ENCODE data around the gene TNC. TPM values are rescaled to one million over a fixed set of nuclear protein-coding genes. Genes with fewer than 3 reads are reported as not detected.

The TNC gene
- total and polyA plus RNA-seq, 8 donors = 0.31 to 12.5 (median 1.4) TPM

DNA sequence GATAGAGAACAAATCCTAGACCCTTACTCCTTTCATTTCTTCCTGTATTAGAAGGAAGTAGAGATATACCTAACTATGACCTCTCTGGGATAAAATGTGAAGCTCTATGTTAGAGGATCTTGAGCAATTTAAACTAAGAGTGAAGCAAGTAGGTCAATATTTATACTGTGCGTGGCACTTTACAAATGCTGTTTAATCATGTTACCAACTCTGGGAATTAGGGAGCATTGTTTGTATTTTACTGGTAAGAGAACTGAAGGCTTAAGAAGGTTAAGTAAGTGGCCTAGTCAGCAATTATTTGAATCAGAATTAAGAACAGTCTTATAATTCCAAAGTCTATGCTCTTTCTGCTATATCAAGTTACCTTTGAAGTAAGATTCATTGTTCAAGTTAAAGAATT lies 12.0 kb downstream of the TNC start:
- ATAC-seq (peak; percentile 79 to 87 (median 84)), DNase-seq (no peak), FAIRE-seq (no peak)
- intact Hi-C loops (cut with DNase I) = no loop called here
- Histone ChIP-seq H3K4me3 (no peak overlapping the region), H3K27me3 (no peaks in the 10 kb centered on the region), H3K4me1 (peaks cover 0 to 36% (median 6%) of the 10 kb centered on the region in 3 donors), H3K9me3 (no peaks in the 10 kb centered on the region), H3K27ac (peak overlapping the region in 2 of 4 donors; percentile 57 to 73), H3K36me3 (no peaks in the 10 kb centered on the region)
- 14 to 19% methylated on average over 1 of the region's 1 CpG for WGBS, 2 donors
- TF ChIP-seq, protein P1, sequence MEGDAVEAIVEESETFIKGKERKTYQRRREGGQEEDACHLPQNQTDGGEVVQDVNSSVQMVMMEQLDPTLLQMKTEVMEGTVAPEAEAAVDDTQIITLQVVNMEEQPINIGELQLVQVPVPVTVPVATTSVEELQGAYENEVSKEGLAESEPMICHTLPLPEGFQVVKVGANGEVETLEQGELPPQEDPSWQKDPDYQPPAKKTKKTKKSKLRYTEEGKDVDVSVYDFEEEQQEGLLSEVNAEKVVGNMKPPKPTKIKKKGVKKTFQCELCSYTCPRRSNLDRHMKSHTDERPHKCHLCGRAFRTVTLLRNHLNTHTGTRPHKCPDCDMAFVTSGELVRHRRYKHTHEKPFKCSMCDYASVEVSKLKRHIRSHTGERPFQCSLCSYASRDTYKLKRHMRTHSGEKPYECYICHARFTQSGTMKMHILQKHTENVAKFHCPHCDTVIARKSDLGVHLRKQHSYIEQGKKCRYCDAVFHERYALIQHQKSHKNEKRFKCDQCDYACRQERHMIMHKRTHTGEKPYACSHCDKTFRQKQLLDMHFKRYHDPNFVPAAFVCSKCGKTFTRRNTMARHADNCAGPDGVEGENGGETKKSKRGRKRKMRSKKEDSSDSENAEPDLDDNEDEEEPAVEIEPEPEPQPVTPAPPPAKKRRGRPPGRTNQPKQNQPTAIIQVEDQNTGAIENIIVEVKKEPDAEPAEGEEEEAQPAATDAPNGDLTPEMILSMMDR (IDR thresholded peaks at IDR 0.05) = no peak

DNA sequence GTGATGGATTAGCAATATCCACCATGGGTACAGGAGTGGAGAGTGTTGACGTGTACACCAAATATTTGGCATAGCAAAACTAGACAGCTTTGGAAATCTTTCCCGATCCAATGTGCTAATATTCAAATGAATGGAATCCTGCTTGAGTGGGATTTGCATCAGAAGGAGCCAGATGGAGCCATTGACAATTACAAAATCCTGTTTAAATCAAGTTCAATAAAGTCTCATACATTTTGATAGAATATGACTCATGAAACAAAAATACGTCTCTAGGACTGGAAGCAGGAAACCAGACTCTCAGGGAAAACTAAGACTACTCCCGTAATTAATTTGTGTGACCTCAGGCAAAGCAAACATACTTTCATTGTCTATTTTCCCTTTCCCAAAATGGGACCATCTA lies 13.0 kb downstream of the TNC start:
- Histone ChIP-seq H3K36me3 (no peaks in the 10 kb centered on the region), H3K4me3 (no peak overlapping the region), H3K27me3 (no peaks in the 10 kb centered on the region), H3K27ac (peak overlapping the region in 2 of 4 donors; percentile 57 to 73), H3K4me1 (peaks cover 0 to 36% (median 6%) of the 10 kb centered on the region in 3 donors), H3K9me3 (no peaks in the 10 kb centered on the region)
- DNase-seq (no peak), ATAC-seq (no peak), FAIRE-seq (no peak)
- intact Hi-C loops (cut with DNase I) = no loop called here
- 62 to 63% methylated on average over 4 of the region's 4 CpGs for WGBS, 2 donors
- TF ChIP-seq, protein P1 (IDR thresholded peaks at IDR 0.05) = no peak

DNA sequence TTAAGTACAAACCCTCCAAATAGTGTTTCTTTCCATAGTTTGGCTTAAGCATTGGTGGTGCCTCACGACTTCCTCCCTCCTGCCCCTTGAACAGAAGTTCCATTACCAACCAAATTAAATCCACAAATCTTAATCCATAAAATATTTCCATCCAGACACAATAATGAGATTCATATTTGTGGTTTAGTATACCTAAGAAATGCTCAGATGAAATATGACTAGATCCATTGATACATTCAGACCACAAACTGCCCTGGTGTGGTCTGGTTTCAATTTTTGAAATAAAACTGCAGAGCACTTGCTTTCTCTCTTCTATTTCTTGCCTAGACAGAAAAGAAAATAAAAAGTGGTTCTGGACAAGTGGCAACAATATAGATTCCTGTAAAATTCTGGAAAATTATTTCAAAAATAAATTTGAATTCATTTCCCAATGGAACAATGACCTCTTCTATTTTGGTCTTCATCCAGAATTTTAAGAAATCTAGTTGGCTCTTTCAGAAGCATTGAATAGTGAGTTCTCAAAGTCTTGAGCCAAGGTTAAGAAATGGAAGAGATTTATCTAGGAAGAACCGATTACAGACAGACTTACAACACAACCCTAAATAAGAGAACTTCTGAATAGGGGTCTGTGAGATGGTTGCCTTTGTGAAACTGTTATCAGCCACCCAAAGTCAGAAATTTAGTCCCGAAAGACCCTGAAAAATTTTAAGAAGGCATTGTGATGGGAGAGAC lies 14.0 kb downstream of the TNC start:
- 58 to 68% methylated on average over 3 of the region's 3 CpGs for WGBS, 2 donors
- no peak for FAIRE-seq
- no peak for DNase-seq

DNA sequence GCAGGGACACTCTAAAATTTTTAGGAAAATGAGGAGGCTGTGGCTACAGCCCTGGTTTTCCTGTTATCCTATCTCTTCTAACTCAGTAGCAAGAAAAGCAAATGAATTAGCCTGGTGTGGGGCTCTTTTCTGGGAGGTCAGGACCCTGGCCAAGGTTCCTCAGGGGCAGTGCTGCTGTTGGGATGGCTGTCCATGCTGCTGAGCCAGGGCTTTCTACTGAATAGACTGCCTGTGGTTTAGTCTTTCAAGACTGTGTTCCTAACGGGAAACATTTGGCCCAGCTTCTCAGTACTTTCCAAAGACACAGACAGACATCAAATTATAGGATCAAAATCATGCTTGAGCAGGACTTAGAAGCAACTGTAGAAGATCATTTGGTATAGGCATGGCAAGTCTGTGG lies 18.1 kb downstream of the TNC start:
- Histone ChIP-seq H3K9me3 (no peaks in the 10 kb centered on the region), H3K4me1 (peaks cover 0 to 11% (median 0%) of the 10 kb centered on the region in 3 donors), H3K4me3 (no peak overlapping the region), H3K36me3 (no peaks in the 10 kb centered on the region), H3K27me3 (peaks cover 0 to 4% (median 0%) of the 10 kb centered on the region in 4 donors), H3K27ac (no peak overlapping the region)
- intact Hi-C loops (cut with DNase I) = no loop called here
- 41 to 69% methylated on average over 1 of the region's 1 CpG for WGBS, 2 donors
- no peak for ATAC-seq
- no peak for DNase-seq
- FAIRE-seq = no peak
- TF ChIP-seq, protein P1 (IDR thresholded peaks at IDR 0.05) = no peak

More for the DNA sequence above, 14.0 kb downstream of the TNC start:
- Histone ChIP-seq H3K36me3 (no peaks in the 10 kb centered on the region), H3K4me3 (no peak overlapping the region), H3K27me3 (no peaks in the 10 kb centered on the region), H3K9me3 (no peaks in the 10 kb centered on the region), H3K27ac (no peak overlapping the region), H3K4me1 (peaks cover 0 to 36% (median 6%) of the 10 kb centered on the region in 3 donors)
- intact Hi-C loops (cut with DNase I) = no loop called here
- TF ChIP-seq, protein P1 (IDR thresholded peaks at IDR 0.05) = no peak
- ATAC-seq = no peak

All from pancreas (tissue), 10 donors.